Stimulated activated CD4-positive, alpha-beta T cell treated with anti-CD3 and anti-CD28 coated beads, Interleukin-1b, Interleukin-23, amount 100 ng/mL, for 1 hour (primary cell): ENCODE data around the gene KIF27.
A peak's percentile ranks its signal among the peaks of the same experiment; 100 is the strongest.
"Not testable (repeated sequence)": the region's sequence is repeated elsewhere in the genome, so short reads cannot be mapped to it uniquely, and the experiment has no call there.

Source experiments
- DNase-seq, 2 donors: peaks; one replicate each; pipeline ENCODE4 v3.0.0-alpha.2; 2020; ENCODE audit warnings: low read depth in 2 of 2

KIF27 gene

GRCh38 chr9:83920927-83921707, at the start of gene KIF27:
Gene KIF27, minus strand, starts transcription at chr9:83921432. Its CDS starts 5,841 bp downstream, at chr9:83915591.
- peak; percentile 83 to 96 for DNase-seq

- no peak for DNase-seq
These were observed 48.4 kb upstream of the KIF27 start for GRCh38 chr9:83969602-83970001.

DNA sequence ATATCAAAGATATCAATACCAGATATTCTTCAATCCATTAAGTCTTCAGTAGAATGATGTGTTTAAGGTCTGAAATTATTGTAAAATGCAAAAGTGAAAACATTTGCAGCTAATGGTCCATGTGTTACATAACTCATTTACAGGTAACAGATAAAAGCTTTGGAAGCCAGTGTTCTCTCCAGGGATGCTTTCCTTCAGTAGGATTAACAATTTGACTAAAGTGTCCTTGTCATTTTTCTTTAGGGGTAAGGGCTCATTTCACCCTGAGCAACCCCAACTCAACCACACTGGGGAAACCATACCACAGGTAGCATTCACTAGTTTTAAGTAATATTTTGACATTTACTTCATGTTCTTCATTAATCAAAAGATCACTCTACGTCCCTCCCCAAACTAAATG, 45.8 kb upstream of the KIF27 start:
- DNase-seq, result no peak

DNA sequence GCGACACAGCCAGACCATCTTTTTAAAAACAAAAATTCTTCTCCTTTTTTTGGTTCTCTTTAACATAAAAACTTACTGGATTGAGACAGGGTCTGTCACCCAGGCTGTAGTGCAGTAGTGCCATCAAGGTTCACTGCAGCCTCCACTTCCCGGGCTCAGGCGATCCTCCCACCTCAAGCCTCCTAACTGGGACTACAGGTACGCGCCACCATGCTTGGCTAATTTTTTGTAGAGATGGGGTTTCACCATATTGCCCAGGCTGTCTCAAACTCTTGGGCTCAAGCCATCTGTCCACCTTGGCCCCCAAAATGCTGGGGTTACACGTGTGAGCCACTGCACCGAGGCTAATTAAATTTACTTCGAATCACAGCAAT, 45.0 kb upstream of the KIF27 start:
- DNase-seq, result no peak

DNA sequence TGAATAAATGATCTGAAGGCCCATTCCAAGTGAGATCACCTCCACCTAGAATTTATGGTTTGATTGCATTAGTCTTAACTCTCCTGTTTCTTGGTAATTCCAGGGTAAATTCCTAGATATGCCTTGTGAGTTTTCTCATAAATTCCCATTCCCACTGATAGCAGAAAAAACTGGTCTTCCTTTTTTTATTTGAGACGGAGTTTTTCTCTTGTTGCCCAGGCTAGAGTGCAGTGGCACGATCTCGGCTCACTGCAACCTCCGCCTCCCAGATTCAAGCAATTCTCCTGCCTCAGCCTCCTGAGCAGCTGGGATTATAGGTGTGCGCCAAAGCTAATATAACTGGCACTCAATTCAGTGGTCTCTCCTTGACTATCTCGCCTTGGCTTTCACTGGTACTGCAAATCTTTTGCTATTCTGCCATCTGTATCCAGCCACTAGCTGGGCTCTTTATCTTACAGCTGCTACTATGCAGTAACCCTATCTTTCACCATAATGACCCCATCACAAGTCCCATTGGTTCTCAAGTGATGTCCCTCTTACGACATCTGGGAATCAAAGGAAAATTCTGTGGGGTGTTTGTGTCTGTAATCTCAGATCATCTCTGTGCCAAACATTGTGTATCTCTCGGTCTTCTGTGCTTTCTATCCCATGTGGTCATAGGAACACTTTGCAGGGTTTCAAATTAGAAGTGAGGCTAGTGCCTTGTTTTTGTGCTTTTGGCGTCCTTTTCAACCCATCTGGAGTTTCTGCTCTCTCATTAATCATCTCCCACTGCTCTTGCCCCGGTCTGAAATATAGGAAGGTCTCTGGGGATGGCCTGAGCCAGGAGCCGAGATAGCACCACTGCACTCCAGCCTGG, 44.3 kb upstream of the KIF27 start:
- no peak for DNase-seq

- DNase-seq, result no peak
These were observed 43.7 kb upstream of the KIF27 start for GRCh38 chr9:83964973-83965349.

GRCh38 chr9:83962165-83962564, 40.9 kb upstream of the KIF27 start:
- no peak for DNase-seq

DNA sequence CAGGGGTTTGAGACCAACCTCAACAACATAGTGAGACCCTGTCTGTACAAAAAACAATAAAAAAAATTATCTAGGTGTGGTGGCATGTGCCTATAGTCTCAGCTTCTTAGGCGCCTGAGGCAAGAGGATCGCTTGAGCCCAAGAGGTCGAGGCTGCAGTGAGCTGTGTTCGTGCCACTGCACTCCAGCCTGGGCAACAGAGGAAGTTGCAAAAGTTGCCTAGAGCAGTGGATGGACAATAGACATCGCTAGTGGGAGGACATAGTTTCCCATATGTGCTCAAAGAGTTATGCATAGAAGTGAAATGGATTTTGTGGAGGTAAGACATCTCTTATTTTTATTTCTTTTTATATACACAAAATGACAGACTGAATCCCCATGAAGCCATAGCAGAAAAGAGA, 39.8 kb upstream of the KIF27 start:
- no peak for DNase-seq

- no peak for DNase-seq
These were observed 37.8 kb upstream of the KIF27 start for GRCh38 chr9:83959061-83959460.

- DNase-seq, result no peak
These were observed 35.9 kb upstream of the KIF27 start for GRCh38 chr9:83957248-83957513.

- DNase-seq, result peak in 1 of 2 donors; percentile 29
These were observed 35.4 kb upstream of the KIF27 start for GRCh38 chr9:83956436-83957247.

GRCh38 chr9:83956086-83956435, 34.8 kb upstream of the KIF27 start:
- no peak for DNase-seq

DNA sequence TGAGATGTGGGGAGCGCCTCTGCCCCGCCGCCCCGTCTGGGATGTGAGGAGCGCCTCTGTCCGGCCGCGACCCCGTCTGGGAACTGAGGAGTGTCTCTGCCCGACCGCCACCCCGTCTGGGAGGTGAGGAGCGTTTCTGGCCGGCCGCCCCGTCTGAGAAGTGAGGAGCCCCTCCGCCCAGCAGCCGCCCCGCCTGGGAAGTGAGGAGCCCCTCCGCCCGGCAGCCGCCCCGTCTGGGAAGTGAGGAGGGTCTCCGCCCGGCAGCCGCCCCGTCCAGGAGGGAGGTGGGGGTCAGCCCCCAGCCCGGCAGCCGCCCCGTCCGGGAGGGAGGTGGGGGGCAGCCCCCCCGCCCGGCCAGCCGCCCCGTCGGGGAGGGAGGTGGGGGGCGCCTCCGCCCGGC, 26.9 kb upstream of the KIF27 start:
- DNase-seq, result not testable (repeated sequence)

DNA sequence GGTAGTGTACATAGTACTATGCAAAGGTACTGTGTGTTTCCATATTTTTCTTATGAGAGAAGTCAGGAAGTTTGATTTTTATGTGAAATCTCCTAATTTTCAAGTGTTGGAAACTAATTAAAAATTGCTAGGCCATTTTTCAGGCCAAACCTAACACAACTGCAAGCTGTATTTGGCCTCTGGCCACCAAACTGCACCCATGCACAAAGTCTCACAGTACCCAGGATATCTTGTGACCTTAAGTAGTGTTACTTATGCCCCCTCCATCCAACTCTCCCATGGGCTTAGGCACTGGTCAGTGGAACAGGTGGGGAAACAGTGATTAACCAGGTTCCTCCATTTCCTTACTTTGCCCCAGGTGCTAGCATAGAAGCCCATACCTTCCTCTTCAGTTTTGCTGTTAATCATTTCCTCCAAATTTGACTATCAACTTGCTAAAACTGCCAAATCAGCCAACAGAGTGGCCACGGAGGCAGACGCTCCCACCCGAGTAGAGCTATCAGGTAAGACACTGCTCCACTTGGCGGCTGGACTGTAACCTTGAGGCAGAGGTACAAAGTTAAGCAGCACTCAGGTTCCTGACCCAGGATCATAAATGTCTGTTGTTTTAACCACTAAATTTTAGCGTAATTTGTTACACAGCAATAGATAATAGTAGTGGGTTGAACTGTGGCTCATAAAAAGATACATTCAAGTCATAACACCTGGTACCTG, 19.5 kb upstream of the KIF27 start:
- DNase-seq, result no peak

DNA sequence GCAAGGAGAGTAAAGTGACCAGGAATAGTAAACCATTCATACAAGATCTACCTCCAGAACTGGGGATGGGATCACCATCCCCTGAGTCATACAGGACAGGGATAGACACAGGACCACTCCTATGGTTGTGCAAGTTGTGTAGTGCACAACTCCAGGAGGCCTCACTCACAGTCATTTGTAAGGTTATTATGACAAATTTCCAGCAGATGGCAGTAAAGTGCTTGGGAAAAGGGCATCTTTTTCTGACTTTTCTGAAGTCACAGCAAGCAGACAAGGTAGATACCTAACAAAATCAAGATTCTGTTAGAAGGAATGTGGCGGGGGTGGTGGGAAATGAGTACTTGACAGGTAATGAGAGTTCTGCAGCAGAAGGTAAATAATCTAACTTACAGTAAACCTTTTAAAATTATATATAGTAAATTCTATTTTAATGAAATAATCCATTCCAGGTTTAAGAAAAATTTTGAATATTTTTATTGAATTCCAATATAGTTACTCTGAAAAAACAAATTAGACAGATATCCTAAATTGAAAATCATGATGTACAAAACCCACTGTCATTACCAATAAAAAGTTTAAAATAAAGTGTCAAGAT, 16.7 kb upstream of the KIF27 start:
- no peak for DNase-seq

GRCh38 chr9:83936523-83936922, 15.3 kb upstream of the KIF27 start:
- DNase-seq, result no peak

GRCh38 chr9:83935276-83935935, 14.2 kb upstream of the KIF27 start:
- no peak for DNase-seq

DNA sequence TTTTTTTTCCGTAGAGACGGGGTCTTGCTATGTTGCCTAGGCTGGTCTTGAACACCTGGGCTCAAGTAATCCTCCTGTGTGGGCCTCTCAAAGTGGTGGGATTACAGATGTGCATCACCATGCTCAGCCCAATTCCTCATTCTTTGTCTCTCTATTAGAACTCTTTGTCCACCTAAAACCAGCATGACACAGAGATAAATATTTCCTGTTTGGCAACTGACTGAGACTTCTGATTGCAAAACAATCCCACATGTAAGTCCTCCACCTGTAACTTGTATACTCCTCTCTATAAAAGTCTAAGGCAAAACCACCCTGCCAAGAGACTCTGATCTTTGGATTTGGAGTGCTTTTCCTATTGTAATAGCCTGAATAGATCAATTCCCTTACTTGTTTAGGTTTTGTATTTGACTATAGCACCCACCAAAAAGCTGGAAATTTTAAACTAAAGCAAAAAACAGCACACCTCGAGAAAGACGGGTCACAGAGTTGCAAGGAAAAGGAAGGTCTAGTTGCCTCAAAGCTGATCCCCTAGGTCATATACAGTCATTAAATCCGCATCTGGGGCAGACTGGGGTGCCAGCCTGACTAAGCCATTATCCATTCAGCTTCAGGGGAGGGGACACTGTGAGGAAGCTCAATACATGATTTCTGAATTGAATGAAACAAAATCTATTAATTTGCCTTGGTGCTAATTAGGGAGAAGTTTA, 13.5 kb upstream of the KIF27 start:
- no peak for DNase-seq

DNA sequence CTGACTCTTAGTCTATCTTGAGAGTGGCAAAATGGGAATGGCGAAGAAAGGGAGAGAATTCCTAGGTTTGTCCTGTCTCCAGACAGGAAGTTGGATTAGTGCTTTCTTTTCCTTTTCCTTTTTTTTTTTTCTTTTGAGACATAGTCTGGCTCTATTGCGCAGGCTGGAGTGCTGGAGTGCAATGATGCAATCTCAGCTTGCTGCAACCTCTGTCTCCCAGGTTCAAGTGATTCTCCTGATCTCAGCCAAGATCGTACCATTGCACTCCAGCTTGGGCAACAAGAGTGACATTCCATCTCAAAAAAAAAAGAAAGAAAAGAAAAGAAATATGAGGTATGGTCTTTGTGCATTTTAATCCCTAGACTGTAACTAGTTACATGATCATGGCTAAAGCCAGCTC, 12.6 kb upstream of the KIF27 start:
- no peak for DNase-seq

- no peak for DNase-seq
These were observed 11.6 kb upstream of the KIF27 start for GRCh38 chr9:83932851-83933250.
